ENCODE measurements around the gene SLC35B1.
A peak's percentile ranks its signal among the peaks of the same experiment; 100 is the strongest.

The SLC35B1 gene

DNA sequence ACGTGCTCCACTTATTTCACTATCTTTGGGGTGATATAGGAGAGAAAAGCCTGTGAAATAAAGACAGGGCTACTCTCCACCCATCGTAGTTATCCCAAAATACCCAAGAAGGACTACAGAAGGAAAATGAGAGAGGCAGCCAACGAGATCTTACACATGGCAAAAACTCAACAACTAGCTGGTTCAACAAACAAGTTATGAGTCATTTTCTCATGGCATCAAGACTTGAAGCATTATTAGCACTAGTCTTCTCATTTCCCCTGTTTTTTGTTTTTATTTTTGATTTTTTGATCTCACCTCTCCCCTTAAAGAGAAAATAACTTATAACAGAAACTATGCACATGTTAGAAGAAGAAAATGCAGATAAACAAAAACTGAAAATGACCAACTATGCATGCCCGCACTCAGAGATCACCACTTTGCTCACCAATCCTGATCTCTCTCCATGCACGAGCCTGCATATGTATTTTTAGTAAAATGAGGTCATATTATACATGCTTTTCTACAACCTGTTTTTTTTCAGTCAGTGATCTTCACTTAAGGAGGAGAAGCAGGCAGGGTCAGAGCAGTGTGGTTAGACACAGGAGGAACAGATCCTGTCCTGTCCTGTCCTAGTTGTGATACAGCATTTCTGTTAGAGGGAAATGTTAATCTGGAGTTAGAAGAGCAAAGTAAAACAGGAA lies 33.4 kb upstream of the SLC35B1 start:
- peak overlapping the region; percentile 21 for H3K4me3 ChIP-seq (replicated peaks; ENCODE audit: low read depth, low read length)
- TF ChIP-seq, protein P1, sequence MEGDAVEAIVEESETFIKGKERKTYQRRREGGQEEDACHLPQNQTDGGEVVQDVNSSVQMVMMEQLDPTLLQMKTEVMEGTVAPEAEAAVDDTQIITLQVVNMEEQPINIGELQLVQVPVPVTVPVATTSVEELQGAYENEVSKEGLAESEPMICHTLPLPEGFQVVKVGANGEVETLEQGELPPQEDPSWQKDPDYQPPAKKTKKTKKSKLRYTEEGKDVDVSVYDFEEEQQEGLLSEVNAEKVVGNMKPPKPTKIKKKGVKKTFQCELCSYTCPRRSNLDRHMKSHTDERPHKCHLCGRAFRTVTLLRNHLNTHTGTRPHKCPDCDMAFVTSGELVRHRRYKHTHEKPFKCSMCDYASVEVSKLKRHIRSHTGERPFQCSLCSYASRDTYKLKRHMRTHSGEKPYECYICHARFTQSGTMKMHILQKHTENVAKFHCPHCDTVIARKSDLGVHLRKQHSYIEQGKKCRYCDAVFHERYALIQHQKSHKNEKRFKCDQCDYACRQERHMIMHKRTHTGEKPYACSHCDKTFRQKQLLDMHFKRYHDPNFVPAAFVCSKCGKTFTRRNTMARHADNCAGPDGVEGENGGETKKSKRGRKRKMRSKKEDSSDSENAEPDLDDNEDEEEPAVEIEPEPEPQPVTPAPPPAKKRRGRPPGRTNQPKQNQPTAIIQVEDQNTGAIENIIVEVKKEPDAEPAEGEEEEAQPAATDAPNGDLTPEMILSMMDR (IDR thresholded peaks at IDR 0.05; ENCODE audit: insufficient read depth, low read length, poor library complexity, severe bottlenecking), result no peak
- DNase-seq (ENCODE audit: extremely low read depth, insufficient read length), result peak; percentile 65
- no peaks in the 10 kb centered on the region; the same call in none of the 2 replicates for H3K36me3 ChIP-seq (ENCODE audit: control insufficient read depth, insufficient read depth, low read length)
- no peaks in the 10 kb centered on the region for H3K27me3 ChIP-seq (replicated peaks; ENCODE audit: control insufficient read depth, insufficient read depth, low read length)

GRCh38 chr17:49739641-49740271 lies 32.0 kb upstream of the SLC35B1 start:
- Histone ChIP-seq H3K36me3 (ENCODE audit: control insufficient read depth, insufficient read depth, low read length) (no peaks in the 10 kb centered on the region; the same call in none of the 2 replicates), H3K4me3 (replicated peaks; ENCODE audit: low read depth, low read length) (no peak overlapping the region), H3K27me3 (replicated peaks; ENCODE audit: control insufficient read depth, insufficient read depth, low read length) (no peaks in the 10 kb centered on the region)
- peak; percentile 77 for DNase-seq (ENCODE audit: extremely low read depth, insufficient read length)
- TF ChIP-seq, protein P1 (IDR thresholded peaks at IDR 0.05; ENCODE audit: insufficient read depth, low read length, poor library complexity, severe bottlenecking), result no peak

GRCh38 chr17:49738456-49739163 lies 30.8 kb upstream of the SLC35B1 start:
- Histone ChIP-seq H3K4me3 (replicated peaks; ENCODE audit: low read depth, low read length) (no peak overlapping the region), H3K36me3 (ENCODE audit: control insufficient read depth, insufficient read depth, low read length) (no peaks in the 10 kb centered on the region; the same call in none of the 2 replicates), H3K27me3 (replicated peaks; ENCODE audit: control insufficient read depth, insufficient read depth, low read length) (no peaks in the 10 kb centered on the region)
- TF ChIP-seq, protein P1 (IDR thresholded peaks at IDR 0.05; ENCODE audit: insufficient read depth, low read length, poor library complexity, severe bottlenecking), result no peak
- DNase-seq (ENCODE audit: extremely low read depth, insufficient read length), result no peak

DNA sequence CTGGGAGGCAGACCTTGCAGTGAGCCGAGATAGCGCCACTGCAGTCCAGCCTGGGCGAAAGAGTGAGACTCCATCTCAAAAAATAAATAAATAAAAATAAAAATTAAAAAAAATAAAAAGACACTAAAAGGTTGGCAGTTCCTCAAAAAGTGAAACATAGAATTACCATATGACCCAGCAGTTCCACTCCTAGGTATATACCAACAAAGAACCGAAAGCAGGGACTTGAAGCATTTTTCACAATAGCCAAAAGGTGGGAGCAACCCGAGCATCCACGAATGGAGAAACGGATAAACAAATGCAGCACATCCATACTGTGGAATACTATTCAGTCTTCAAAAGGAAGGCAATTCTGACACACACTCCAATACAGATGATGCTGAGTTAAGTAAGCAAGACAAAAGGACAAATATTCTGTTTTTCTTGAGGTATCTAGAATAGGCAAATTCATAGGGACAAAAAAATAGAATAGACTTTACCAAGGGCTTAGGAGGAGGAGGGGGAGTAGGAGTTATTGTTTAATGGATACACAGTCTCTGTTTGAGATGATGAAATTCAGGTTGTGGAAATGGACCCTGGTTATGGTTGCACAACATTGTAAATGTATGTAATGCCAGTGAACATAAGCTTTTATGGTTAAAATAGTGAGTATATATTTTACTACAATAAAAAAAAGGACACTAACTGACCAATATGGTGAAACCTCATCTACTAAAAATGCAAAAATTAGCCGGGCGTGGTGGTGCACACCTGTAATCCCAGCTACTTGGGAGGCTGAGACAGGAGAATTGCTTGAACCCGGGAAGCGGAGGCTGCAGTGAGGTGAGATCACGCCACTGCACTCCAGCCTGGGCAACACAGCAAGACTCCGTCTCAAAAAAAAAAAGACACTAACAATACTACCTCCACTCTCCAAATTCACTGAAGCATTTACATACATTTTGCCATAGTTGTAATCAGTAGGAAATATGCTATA lies 27.0 kb upstream of the SLC35B1 start:
- TF ChIP-seq, protein P1 (IDR thresholded peaks at IDR 0.05; ENCODE audit: insufficient read depth, low read length, poor library complexity, severe bottlenecking), result no peak
- no peak for DNase-seq (ENCODE audit: extremely low read depth, insufficient read length)

GRCh38 chr17:49731435-49731831 lies 23.7 kb upstream of the SLC35B1 start:
- Histone ChIP-seq H3K27me3 (replicated peaks; ENCODE audit: control insufficient read depth, insufficient read depth, low read length) (no peaks in the 10 kb centered on the region), H3K36me3 (ENCODE audit: control insufficient read depth, insufficient read depth, low read length) (peaks cover 15% of the 10 kb centered on the region), H3K4me3 (replicated peaks; ENCODE audit: low read depth, low read length) (no peak overlapping the region)
- no peak for DNase-seq (ENCODE audit: extremely low read depth, insufficient read length)
- TF ChIP-seq, protein P1 (IDR thresholded peaks at IDR 0.05; ENCODE audit: insufficient read depth, low read length, poor library complexity, severe bottlenecking), result no peak

More for the DNA sequence above, 27.0 kb upstream of the SLC35B1 start:
- Histone ChIP-seq H3K27me3 (replicated peaks; ENCODE audit: control insufficient read depth, insufficient read depth, low read length) (no peaks in the 10 kb centered on the region), H3K36me3 (ENCODE audit: control insufficient read depth, insufficient read depth, low read length) (peaks cover 5% of the 10 kb centered on the region), H3K4me3 (replicated peaks; ENCODE audit: low read depth, low read length) (no peak overlapping the region)

All from GM06990 (cell line).